C4-2B (cell line): Measurements from ENCODE around the gene PISD.
"Not testable (repeated sequence)": the region's sequence is repeated elsewhere in the genome, so short reads cannot be mapped to it uniquely, and the experiment has no call there.

Source experiments
- ZFX ChIP-seq: fragments of 450-650 bp; IDR thresholded peaks from 2 replicates; pipeline ENCODE4 v1.6.1; 2017
- TF ChIP-seq, protein P1 (sequence below): fragments of 450-650 bp; conservative IDR thresholded peaks from 2 replicates; pipeline ENCODE4 v1.5.1; 2017; ENCODE audit warnings: mild to moderate bottlenecking

DNA sequence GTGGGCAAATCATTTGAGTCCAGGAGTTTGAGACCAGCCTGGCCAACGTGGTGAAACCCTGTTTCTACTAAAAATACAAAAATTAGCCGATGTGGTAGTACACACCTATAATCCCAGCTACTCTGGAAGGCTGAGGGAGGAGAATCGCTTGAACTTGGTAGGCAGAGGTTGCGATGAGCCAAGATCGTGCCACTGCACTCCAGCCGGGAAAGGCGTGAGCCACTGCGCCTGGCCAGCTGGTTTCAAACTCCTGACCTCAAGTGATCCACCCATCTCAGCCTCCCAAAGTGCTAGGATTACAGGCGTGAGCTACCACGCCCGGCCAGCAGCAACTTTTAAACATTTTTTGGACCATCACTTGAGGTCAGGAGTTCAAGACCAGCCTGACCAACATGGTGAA, 32.0 kb upstream of the PISD start:
- TF ChIP-seq, protein P1, sequence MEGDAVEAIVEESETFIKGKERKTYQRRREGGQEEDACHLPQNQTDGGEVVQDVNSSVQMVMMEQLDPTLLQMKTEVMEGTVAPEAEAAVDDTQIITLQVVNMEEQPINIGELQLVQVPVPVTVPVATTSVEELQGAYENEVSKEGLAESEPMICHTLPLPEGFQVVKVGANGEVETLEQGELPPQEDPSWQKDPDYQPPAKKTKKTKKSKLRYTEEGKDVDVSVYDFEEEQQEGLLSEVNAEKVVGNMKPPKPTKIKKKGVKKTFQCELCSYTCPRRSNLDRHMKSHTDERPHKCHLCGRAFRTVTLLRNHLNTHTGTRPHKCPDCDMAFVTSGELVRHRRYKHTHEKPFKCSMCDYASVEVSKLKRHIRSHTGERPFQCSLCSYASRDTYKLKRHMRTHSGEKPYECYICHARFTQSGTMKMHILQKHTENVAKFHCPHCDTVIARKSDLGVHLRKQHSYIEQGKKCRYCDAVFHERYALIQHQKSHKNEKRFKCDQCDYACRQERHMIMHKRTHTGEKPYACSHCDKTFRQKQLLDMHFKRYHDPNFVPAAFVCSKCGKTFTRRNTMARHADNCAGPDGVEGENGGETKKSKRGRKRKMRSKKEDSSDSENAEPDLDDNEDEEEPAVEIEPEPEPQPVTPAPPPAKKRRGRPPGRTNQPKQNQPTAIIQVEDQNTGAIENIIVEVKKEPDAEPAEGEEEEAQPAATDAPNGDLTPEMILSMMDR = not testable (repeated sequence)
- TF ChIP-seq ZFX = not testable (repeated sequence)
